HG03066 (cell line): ENCODE data around the gene ZNF610.
A peak's percentile ranks its signal among the peaks of the same experiment; 100 is the strongest.
"Not testable (repeated sequence)": the region's sequence is repeated elsewhere in the genome, so short reads cannot be mapped to it uniquely, and the experiment has no call there.

Source experiments
- ATAC-seq: cut with Tn5 transposase; IDR thresholded peaks from one replicate; pipeline ENCODE4 v1.9.1; 2021; ENCODE audit warnings: low read depth; ENCODE audit not compliant: unreplicated experiment

Gene ZNF610

DNA sequence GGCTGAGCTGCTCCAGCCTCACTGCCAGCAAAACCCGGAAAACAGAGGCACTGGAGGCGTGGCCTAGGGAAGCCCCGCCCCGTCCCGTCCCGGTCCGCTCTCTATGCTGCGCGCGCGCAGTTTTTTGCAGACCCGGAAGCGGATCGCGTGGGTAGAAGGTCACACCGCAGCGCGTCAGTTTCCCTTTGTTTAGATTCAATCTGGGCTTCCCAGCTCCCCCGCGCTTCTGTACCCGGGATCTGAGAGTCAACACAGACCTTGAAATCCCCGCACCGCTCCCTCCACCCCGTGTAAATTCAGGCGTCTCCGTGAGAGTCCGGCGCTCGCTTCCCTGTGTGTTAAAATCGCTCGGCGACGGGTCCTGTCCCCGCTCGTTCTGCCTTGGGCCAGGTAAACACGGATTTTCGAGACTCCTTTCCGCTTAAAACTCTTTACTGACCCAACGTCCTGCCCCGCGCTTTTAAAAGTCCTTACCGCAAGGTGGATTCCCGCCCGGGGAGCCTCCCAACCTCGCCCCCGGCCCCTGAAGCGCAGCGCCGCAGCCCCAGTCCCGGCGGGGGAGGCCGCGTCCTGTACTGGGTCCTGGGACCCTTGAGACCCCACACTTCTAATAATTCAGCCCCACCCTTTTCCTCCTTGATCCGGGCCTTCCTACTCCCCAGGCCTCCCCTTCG is at the start of gene ZNF610:
TSS of gene ZNF610 (plus strand) at position 127 of the 674 bp plus-strand sequence. CDS start 12,930 bp downstream, outside the sequence.
- peak; percentile 56 for ATAC-seq

DNA sequence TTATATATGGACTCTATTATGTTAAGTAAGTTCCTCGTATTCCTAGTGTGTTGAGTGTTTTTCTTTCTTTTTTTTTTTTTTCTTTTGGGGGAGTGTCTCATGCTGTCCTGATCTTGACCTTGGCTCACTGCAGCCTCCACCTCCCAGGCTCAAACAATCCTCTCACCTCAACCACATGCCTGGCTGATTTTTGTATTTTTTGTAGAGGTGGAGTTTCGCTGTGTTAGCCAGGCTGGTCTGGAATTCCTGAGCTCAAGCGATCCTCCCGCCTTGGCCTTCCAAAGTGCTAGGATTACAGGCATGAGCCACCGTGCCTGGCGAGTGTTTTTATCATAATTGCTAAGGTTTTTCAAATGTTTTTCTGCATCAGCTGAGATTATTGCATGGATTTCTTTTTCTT is 49.8 kb upstream of the ZNF610 start:
- ATAC-seq, result no peak

DNA sequence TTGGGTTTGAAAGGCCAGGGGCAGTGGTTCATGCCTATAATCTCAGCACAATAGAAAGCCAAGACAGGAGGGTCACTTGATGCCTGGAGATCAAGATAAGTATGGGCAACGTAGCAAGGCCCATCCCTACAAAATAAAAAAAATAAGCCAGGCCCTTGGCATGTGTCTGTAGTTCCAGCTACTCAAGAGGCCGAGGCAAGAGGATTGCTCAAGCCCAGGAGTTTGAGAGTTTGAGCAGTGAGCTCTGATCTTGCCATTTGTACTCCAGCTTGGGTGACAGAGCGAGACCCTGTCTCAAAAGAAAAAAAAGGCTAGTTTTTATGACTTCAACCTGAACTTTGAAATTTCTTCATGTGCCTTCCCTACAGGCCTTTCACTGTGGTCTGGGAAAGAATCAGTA is 44.3 kb upstream of the ZNF610 start:
- no peak for ATAC-seq

DNA sequence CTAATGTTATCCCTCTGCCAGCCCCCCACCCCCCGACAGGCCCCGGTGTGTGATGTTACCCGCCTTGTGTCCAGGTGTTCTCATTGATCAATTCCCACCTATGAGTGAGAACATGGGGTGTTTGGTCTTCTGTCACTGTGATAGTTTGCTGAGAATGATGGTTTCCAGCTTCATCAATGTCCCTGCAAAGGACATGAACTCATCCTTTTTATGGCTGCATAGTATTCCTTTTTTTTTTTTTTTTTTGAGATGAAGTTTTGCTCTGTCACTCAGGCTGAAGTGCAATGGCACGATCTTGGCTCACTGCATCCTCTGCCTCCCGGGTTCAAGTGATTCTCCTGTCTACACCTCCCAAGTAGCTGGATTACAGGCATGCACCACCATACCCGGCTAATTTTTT is 43.1 kb upstream of the ZNF610 start:
- ATAC-seq, result not testable (repeated sequence)

DNA sequence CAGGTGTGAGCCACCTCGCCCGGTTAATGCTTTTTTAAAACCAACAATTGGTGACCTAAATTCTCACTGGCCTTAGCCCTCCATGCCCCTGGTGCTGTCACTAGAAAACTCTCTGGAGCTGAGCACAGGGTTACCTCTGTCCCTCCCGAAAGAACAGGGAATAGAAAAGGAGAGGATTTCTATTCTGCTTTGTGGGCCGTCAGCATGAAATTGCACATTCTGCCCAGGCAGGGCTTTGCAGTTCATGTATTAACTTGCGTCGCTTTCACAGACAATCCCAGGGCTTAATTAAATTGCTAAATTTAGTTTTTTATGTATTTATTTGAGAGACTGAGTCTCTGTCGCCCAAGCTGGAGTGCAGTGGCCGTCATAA is 39.7 kb upstream of the ZNF610 start:
- no peak for ATAC-seq

DNA sequence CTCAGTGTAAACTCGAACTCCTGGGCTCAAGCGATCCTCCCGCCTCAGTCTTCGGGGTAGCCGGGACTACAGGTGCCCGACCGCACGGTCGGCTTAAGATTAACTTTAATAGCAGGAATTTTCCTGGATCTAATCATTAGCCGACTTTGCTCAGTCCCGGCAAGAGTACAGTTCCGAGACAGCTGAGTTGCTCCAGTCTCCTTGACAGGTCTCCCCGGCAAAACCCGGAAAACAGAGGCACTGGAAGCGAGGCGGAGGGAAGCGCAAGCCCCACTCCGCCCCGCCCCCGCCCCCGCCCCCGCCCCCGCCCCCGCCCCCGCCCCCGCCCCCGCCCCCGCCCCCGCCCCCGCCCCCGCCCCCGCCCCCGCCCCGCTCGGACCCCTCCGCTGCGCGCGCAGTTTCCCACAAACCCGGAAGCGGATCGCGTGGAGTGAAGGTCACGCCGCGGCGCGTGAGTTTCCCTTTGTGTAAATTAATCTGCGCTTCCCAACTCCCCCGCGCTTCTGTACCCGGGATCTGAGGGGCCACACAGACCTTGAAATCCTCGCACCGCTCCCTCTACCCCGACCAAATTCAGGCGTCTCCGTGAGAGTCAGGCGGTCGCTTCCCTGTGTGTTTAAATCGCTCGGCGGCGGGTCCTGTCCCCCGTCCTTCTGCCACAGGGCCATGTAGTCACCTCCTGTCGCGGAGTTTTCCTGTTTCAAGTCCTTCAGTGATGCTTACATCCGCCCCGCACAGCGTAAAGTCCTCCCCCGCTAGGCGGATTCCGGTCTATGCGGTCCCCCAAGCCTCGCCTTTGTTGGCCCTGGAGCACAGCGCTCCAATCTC is 39.1 kb upstream of the ZNF610 start, which contains the start of gene ZNF480:
TSS of gene ZNF480 (plus strand) at position 397 of the 828 bp plus-strand sequence. CDS start 3,244 bp downstream, outside the sequence.
- ATAC-seq, result no peak

DNA sequence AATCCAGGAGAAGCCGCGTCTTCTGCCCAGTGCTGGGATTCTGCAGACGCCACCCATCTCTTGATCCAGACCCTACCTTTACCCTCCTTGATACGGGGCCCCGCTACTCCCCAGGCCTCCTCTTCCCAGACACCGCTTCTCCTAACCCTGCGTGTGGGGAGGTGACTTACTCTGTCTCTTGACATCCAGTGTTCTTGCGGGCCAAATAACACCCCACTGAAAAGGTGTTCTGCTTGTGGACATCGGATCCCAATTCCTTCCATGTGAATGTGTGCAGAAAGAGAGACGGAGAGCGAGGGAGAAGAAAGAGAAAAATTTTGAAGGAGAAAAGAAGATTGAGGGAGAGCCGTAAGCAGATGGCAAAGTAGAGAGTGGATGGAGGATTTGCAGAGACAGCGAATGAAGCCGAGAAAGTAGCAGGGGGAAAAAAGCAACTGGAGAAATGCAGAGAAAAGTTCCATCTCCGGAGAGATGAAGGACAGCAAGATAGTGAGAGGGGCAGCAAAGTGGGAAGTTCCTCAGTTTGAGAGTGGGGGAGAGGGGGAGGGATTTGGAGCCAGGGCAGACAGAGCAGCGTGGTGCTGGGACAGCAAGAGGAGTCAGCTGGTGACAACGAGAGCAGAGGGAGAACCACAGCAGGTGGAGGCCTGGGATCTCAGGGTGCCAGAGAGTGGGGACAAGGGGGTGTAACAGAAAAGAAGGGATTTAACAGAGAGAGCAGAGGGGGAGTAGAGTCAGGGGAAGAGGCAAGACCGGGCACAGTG is 38.3 kb upstream of the ZNF610 start:
- no peak for ATAC-seq

DNA sequence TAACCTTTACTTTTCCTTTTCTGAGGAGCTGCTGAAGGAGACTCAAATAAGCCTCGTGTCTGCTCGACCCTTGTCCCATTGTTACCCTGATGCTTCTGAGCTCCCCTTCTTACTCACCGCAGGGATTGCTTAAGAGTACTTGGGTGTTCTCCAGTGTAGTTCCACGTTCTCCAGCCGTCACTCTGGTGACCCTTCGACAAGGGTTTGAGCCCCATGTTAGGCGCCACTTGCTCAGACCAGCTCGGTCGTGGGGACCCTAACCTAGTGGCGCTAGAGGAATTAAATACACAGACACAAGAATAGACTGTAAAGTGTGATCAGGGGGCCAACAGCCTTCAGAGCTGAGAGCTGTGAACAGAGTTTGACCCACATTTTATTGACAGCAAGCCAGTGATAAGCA is 28.8 kb upstream of the ZNF610 start:
- ATAC-seq, result no peak

DNA sequence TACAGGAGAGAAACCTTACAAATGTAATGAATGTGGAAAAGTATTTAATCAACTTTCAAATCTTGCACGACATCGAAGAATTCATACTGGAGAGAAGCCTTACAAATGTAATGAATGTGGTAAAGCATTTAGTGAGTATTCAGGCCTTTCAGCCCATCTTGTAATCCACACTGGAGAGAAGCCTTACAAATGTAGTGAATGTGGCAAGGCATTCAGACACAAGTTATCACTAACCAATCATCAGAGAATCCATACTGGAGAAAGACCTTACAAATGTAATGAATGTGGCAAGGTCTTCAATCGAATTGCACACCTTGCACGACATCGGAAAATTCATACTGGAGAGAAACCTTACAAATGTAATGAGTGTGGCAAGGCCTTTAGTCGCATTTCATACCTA is 13.6 kb upstream of the ZNF610 start:
- ATAC-seq, result no peak

DNA sequence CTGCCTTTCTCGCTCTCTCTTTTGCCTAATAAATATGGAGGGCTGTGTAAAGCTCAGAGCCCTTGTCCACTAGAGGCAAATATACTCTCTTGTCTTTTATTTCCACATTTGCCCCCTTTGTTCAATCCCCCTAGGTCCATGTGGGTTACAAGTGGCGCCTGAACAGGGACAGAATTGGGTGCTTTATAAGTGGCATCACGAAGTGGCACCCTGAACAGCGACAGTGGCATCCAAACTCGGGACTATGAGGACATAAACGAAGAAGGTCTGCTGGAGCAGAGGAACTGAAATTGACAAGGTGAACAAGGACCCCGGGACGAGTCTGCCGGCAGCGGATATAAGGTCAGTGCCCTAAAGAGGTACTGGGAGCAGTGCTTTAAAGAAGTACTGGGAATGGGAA is 4.3 kb upstream of the ZNF610 start:
- ATAC-seq, result no peak

DNA sequence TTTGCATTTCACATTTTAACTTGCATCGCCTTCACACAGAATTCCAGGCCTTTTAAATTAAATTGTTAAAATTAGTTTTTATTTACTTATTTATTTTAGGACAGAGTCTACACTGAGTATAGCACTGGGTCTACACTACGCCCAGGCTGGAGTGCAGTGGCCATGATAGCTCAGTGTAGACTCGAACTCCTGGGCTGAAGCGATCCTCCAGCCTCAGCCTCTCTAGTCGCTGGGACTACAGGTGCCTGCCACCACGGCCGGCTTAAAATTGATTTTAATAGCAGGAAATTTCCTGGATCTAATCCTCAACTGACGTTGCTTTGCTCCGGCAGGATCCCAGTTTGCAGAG is 301 bp upstream of the ZNF610 start:
- ATAC-seq, result no peak

DNA sequence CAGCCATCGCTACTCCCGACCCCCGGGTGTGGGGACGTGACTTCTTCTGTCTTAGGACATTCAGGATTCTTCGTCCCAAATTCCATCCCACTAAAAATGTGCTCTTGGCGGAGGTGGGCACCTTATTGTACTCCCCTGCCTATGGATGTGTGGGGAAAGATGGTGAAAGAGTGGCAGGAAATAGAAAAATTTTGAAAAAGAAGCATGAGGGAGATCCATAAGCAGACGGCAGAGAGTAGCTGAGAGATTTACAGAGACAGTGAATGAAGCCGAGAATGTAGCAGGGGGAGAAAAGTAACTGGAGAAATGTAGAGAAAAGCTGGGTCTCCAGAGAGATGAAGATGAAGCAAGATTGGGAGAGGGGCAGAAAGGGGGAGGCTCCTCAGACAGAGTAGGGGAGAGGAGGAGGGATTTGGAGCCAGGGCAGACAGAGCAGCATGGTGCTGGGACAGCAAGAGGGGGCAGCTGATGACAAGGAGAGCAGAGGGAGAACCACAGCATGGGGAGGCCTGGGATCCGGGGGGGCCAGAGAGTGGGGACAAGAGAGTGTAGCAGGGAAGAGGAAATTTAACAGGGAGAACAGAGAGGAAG is 843 bp downstream of the ZNF610 start:
- ATAC-seq, result no peak

DNA sequence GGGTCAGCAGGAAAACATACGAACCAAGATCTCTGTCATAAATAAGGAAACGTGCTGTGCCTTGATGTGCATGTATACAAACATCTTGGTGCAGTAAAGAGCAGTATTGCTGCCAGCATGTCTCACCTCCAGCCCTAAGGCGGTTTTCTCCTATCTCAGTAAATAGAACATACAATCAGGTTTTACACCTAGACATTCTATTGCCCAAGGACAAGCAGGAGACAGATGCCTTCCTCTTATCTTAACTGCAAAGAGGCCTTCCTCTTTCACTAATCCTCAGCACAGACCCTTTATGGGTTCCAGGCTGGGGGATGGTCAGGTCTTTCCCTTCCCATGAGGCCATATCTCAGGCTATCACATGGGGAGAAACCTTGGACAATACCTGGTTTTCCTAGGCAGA is 3.0 kb downstream of the ZNF610 start:
- ATAC-seq, result not testable (repeated sequence)

DNA sequence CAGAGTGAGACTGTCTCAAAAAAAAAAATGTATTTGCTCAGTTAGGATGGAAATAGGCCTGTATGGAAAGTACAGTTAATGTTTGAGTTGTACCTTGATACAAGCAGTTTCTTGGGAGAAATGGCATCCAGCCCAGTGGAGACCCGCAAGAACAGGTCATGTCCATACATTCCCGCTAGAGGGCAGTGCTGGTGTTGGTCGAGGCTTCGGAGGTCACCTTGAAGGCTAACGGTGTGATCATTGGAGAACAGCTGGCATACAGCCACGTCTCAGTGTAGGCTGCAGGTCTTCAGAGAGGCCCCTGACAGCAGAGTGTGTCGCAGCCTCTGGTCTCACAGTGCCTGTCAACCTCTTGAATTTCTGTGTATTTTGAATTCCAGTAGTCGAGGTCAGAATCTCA is 7.5 kb downstream of the ZNF610 start:
- ATAC-seq, result no peak

DNA sequence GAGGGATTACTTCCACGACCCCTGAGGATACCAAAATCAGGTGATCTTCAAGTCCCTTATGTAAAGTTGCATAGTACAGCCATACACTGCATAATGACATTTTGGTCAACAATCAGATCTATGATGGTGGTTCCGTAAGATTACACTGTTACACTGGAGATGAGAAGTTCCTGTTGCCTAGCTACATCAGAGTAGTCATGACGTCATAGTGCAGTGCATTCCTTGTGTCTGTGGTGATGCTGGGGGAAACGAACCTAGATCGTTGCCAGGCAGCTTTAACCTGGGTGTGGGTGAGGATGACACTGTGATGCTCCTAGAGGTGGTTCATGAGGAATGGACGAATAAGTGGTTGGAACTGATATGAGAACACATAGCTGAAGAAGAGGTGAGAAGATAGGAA is 9.1 kb downstream of the ZNF610 start:
- ATAC-seq, result no peak

DNA sequence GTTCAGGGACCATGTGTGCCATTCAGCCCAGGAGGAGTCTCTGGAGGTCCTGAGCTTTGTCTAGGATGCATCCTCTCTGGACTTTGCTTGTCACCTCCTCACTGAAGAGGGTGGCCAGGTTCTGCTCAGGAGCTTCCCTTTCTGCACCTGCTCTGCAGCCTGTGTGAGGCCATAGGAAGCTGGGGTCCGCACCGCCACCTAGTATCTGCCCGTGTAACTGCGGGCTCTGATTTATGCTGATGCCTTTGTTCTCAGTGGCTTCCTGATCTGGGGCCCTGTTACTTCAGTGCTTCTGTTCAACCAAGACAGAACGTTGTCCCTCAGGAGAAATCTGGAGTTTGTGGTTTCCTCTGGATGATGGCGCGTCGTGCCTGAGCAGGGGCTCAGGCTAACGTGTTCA is 15.5 kb downstream of the ZNF610 start:
- ATAC-seq, result no peak

DNA sequence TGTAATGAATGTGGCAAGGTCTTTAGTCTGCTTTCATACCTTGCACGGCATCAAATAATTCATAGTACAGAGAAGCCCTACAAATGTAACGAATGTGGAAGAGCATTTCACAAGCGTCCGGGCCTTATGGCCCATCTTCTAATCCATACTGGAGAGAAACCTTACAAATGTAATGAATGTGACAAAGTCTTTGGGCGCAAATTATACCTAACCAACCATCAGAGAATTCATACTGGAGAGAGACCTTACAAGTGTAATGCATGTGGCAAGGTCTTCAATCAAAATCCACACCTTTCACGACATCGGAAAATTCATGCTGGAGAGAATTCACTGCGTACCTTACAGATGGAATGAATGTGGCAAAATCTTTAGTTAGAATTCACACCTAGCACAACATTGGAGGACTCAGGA is 30.4 kb downstream of the ZNF610 start:
- no peak for ATAC-seq

DNA sequence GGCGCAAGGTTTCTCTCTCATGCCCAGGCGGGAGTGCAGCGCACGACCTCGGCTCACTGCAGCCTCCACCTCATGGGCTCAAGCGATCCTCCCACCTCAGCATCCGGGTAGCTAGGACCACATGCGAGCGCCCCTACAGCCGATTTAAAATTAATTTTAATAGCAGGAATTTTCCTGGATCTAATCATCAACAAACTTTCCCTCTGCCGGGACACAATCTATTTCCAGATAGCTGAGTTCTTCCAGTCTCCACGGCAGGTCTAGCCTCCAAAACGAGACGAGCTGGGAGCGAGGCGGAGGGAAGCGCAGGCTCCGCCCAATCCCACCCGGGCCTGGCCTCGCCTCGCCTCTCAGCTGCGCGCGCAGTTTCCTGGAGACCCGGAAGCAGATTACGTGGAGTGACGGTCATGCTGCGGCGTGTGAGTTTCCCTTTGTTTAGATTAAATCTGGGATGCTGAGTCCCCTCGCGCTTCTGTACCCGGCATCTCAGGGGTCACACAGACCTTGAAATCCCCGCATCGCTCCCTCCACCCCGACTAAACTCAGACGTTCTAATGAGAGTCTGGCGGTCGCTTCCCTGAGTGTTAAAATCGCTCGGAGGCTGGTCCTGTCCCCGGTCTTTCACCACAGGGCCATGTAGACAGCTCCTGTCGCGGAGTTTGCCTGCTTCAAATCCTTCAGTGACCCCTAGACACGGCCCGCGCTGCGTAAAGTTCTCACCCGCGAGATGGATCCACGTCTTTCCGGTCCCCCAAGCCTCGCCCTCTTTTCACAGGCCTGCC is 33.7 kb downstream of the ZNF610 start, which contains the start of gene ZNF880:
TSS of gene ZNF880 (plus strand) at position 365 of the 782 bp plus-strand sequence. CDS start at position 408, 43 bp downstream.
- peak; percentile 60 for ATAC-seq

DNA sequence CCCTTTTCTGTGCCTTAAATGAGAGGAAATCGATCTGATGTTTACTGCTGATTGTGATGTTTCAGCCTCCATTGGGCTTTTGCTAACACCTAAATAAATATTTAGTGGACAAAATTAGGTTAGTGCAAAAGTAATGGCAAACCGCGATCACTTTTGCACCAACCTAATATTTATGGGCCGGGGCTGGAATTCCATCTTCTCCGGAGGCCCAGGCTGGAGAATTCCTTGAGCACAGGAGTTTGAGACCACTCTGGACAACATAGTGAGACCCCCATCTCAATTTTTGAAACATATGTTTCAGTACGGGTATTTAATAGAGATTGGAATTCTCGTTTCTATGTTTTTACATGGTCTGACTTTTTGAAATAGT is 34.3 kb downstream of the ZNF610 start:
- ATAC-seq, result no peak

DNA sequence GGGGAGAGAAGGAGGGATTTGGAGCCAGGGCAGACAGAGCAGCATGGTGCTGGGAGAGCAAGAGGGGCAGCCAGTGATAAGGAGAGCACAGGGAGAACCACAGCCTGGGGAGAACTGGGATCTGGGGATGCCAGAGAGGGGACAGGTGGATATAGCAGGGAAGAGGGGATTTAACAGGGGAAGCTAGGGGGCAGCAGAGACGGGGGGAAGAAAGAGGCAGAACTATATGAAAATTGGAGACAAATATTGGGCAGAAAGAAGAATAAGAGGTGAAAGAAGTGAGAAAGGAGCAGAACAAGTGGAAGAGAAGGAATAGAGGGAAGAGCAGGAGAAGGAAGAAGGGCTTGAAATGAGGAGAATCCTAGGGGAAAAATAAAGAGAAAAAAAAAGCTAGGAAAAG is 55.1 kb downstream of the ZNF610 start:
- no peak for ATAC-seq
